Hepatocyte (in vitro differentiated cells): Measurements from ENCODE around the gene IRF6. TPM values are rescaled to one million over a fixed set of nuclear protein-coding genes. Genes with fewer than 3 reads are reported as not detected.
A peak's percentile ranks its signal among the peaks of the same experiment; 100 is the strongest.

Source experiments
- DNase-seq: peaks from one replicate; pipeline ENCODE4 v3.0.0-alpha.2; 2016; ENCODE audit warnings: low spot score
- H2AFZ ChIP-seq: fragments of 200-600 bp; sonication (generic); 2 replicates; pipeline ENCODE4 v1.6.0; 2016; ENCODE audit warnings: antibody characterized with exemption, mild to moderate bottlenecking
- H3K27ac ChIP-seq: fragments of 200-600 bp; sonication (generic); 2 replicates; pipeline ENCODE4 v1.5.1; 2016; ENCODE audit warnings: mild to moderate bottlenecking
- H3K27me3 ChIP-seq: fragments of 200-600 bp; sonication (generic); 2 replicates; pipeline ENCODE4 v1.6.1; 2016
- H3K36me3 ChIP-seq: fragments of 200-600 bp; sonication (generic); replicated peaks from 2 replicates; pipeline ENCODE4 v1.5.1; 2016; ENCODE audit warnings: low read depth; ENCODE audit not compliant: insufficient read depth
- H3K4me1 ChIP-seq: fragments of 200-600 bp; sonication (generic); 2 replicates; pipeline ENCODE4 v1.5.1; 2016; ENCODE audit warnings: mild to moderate bottlenecking, moderate library complexity; ENCODE audit not compliant: insufficient read depth
- H3K4me2 ChIP-seq: fragments of 200-600 bp; sonication (generic); 2 replicates; pipeline ENCODE4 v1.6.0; 2016
- H3K4me3 ChIP-seq: fragments of 200-600 bp; sonication (generic); 2 replicates; pipeline ENCODE4 v1.5.1; 2016; ENCODE audit warnings: mild to moderate bottlenecking
- H3K79me2 ChIP-seq: fragments of 200-600 bp; sonication (generic); 2 replicates; pipeline ENCODE4 v1.6.0; 2017; ENCODE audit warnings: mild to moderate bottlenecking
- H3K9me2 ChIP-seq: fragments of 200-600 bp; sonication (generic); replicated peaks from 2 replicates; pipeline ENCODE4 v1.6.0; 2017; ENCODE audit warnings: mild to moderate bottlenecking; ENCODE audit not compliant: insufficient read depth
- H3K9me3 ChIP-seq: fragments of 200-600 bp; sonication (generic); 2 replicates; pipeline ENCODE4 v1.5.1; 2016; ENCODE audit warnings: low read depth, mild to moderate bottlenecking
- H4K20me1 ChIP-seq: fragments of 200-600 bp; sonication (generic); 2 replicates; pipeline ENCODE4 v1.6.0; 2016; ENCODE audit warnings: mild to moderate bottlenecking; ENCODE audit not compliant: insufficient read depth, poor library complexity, severe bottlenecking
- EZH2 ChIP-seq: fragments of 200-600 bp; sonication (generic); IDR thresholded peaks from 2 replicates; pipeline ENCODE4 v1.6.1; 2016; ENCODE audit warnings: antibody characterized with exemption, mild to moderate bottlenecking, borderline replicate concordance
- EZH2phosphoT487 ChIP-seq: fragments of 200-600 bp; sonication (generic); IDR thresholded peaks from one replicate; pipeline ENCODE4 v1.6.1; 2018; ENCODE audit warnings: antibody characterized with exemption, mild to moderate bottlenecking, low read depth, moderate library complexity; ENCODE audit not compliant: unreplicated experiment, severe bottlenecking
- WGBS: methylation state at CpG from one replicate; pipeline ENCODE4 v1.1.6; 2016; ENCODE audit warnings: low lambda C conversion rate; ENCODE audit errors: missing lambda C conversion rate; 5-methylcytosine and 5-hydroxymethylcytosine counted together
- polyA plus RNA-seq: library from polyadenylated mRNA; unstranded; fragments of >200 nt; fragmentation: Nextera tagmentation; extraction: Ambion mirVana; gene quantifications from 2 replicates; pipeline ENCODE4 v1.2.1, GENCODE V29; 2016
- total RNA-seq: library from RNA; depleted of rRNA; stranded (reverse); fragments of >200 nt; gene quantifications from 2 replicates; pipeline ENCODE4 v1.2.3, GENCODE V29; 2014
- TF ChIP-seq, protein P1 (sequence below): fragments of 200-600 bp; sonication (generic); IDR thresholded peaks from 2 replicates; pipeline ENCODE4 v1.5.1; 2016; ENCODE audit warnings: antibody characterized with exemption, mild to moderate bottlenecking; ENCODE audit not compliant: poor library complexity

IRF6 gene
- total and polyA plus RNA-seq, 2 experiments from 2014 or later: 31.0 to 35.3 TPM

DNA sequence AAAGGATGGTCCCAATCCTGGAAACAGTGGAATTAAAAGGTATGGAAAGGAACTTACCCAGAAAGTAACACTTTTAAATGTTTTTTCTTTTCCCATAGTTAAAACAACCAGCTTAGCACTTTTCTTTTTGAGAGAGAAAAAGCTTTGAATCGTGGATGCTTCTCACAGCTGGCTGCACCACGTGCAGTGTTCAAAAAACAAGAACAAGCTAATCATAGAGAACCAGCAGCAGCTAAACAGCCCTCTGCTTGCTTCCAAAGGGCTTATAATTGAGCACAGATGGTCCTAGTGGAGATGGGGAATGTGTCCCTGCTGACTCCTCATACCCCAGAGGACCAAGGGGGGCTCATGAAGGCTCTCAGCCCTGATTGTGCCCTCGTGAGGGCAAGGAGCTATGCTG lies 48.3 kb upstream of the IRF6 start:
- Histone ChIP-seq H3K36me3 (peaks cover 3% of the 10 kb centered on the region), H3K4me3 (no peak overlapping the region), H3K9me2 (no peaks in the 10 kb centered on the region), H3K79me2 (no peaks in the 10 kb centered on the region), H3K4me1 (no peaks in the 10 kb centered on the region), H3K27me3 (no peaks in the 10 kb centered on the region), H4K20me1 (no peaks in the 10 kb centered on the region), H2AFZ (no peak overlapping the region), H3K4me2 (no peak overlapping the region), H3K27ac (no peak overlapping the region), H3K9me3 (no peaks in the 10 kb centered on the region)
- 84% methylated on average over 3 of the region's 3 CpGs for WGBS
- DNase-seq: no peak
- no peak for TF ChIP-seq EZH2phosphoT487
- TF ChIP-seq, protein P1, sequence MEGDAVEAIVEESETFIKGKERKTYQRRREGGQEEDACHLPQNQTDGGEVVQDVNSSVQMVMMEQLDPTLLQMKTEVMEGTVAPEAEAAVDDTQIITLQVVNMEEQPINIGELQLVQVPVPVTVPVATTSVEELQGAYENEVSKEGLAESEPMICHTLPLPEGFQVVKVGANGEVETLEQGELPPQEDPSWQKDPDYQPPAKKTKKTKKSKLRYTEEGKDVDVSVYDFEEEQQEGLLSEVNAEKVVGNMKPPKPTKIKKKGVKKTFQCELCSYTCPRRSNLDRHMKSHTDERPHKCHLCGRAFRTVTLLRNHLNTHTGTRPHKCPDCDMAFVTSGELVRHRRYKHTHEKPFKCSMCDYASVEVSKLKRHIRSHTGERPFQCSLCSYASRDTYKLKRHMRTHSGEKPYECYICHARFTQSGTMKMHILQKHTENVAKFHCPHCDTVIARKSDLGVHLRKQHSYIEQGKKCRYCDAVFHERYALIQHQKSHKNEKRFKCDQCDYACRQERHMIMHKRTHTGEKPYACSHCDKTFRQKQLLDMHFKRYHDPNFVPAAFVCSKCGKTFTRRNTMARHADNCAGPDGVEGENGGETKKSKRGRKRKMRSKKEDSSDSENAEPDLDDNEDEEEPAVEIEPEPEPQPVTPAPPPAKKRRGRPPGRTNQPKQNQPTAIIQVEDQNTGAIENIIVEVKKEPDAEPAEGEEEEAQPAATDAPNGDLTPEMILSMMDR: no peak
- TF ChIP-seq EZH2: no peak

DNA sequence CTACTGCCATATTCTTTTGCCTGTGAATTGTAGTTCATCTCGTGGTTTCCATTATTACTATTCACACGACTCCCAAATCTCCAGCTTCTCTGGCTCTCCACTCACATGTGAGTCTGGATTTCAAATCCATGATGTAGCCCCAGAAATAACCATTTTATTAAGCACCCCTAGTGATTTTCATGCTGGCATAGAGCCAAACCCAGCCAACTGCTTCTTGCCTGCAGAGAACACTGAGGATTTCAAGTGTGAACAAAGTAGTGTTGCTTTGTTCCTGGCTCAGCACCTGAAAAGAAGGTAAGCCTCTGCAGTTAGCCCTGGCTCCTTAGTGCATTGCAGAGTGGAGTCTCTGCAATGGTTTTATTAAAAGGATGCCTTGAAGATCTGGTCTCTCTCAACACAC lies 47.7 kb upstream of the IRF6 start:
- Histone ChIP-seq H3K4me3 (no peak overlapping the region), H3K4me2 (no peak overlapping the region), H3K27ac (no peak overlapping the region), H3K4me1 (no peaks in the 10 kb centered on the region), H3K9me3 (no peaks in the 10 kb centered on the region), H3K79me2 (no peaks in the 10 kb centered on the region), H3K27me3 (no peaks in the 10 kb centered on the region), H4K20me1 (no peaks in the 10 kb centered on the region), H3K36me3 (peaks cover 3% of the 10 kb centered on the region), H3K9me2 (no peaks in the 10 kb centered on the region), H2AFZ (no peak overlapping the region)
- WGBS: 97% methylated on average over 2 of the region's 2 CpGs
- no peak for DNase-seq
- TF ChIP-seq, protein P1: no peak
- TF ChIP-seq EZH2 (no peak), EZH2phosphoT487 (no peak)

DNA sequence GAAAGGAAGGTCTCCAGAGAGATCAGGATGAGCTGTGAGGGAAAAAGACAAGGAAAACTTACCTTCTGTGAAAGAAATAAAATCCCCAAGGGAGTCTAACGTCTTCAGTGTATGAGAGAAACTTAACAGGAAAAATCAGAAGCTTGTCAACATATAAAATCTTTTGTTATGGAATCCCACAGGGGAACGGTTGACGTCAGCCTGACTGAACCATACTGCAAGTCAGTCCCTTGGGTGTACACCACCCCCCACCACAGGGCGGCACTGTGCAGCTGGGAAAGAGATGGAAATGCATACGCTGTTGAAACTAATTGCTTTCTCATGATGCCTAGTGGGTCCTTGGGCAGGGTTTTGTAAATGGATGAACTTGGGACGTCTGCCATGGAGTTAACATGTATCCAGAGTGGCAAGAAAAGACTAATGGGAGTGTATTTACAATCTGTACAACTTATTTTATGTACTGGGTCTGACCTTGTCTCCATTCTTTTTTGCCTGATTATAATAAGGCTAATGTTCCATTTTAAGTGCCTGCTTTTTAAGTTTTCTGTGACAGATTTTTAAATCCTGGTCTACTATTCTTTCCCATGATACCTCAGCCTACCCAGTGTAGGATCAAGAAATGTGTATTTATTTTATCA lies 44.5 kb upstream of the IRF6 start:
- H2AFZ ChIP-seq: no peak overlapping the region
- 44% methylated on average over 6 of the region's 6 CpGs for WGBS
- peaks cover 2% of the 10 kb centered on the region for H3K79me2 ChIP-seq
- no peak overlapping the region for H3K27ac ChIP-seq
- DNase-seq: peak; percentile 68
- TF ChIP-seq EZH2 (no peak), EZH2phosphoT487 (no peak)
- TF ChIP-seq, protein P1: peak; percentile 57
- H3K4me1 ChIP-seq: no peaks in the 10 kb centered on the region
- H3K4me3 ChIP-seq: no peak overlapping the region
- H3K4me2 ChIP-seq: no peak overlapping the region
- H4K20me1 ChIP-seq: no peaks in the 10 kb centered on the region
- H3K9me3 ChIP-seq: no peaks in the 10 kb centered on the region
- peaks cover 3% of the 10 kb centered on the region for H3K36me3 ChIP-seq
- no peaks in the 10 kb centered on the region for H3K9me2 ChIP-seq
- no peaks in the 10 kb centered on the region for H3K27me3 ChIP-seq

DNA sequence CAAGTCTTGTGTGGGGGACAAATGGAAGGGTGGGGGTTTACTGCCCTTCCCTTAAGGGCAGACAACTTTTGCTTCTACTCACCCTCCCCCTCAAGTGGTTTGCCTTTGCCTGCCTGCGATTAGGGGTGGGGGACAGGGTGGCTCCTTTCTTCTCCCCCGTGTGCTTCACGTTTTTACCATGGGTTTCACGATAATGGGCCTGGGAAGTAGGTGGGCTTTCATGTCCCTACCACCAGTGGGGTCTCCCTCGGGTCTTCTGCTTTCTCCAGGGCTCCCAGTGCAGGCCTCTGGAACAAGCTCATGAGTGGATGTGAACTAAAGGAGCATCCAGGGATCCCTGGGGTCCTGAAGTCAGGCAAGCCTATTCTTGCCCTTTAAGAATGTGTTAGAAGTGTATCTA lies 43.4 kb upstream of the IRF6 start:
- no peaks in the 10 kb centered on the region for H3K9me2 ChIP-seq
- no peak for DNase-seq
- TF ChIP-seq, protein P1: no peak
- TF ChIP-seq EZH2phosphoT487 (no peak), EZH2 (no peak)
- no peak overlapping the region for H3K4me3 ChIP-seq
- no peaks in the 10 kb centered on the region for H3K4me1 ChIP-seq
- H3K36me3 ChIP-seq: peaks cover 3% of the 10 kb centered on the region
- H3K79me2 ChIP-seq: peaks cover 2% of the 10 kb centered on the region
- WGBS: 91% methylated on average over 5 of the region's 5 CpGs
- no peaks in the 10 kb centered on the region for H3K9me3 ChIP-seq
- H3K27me3 ChIP-seq: no peaks in the 10 kb centered on the region
- no peaks in the 10 kb centered on the region for H4K20me1 ChIP-seq
- no peak overlapping the region for H2AFZ ChIP-seq
- H3K27ac ChIP-seq: no peak overlapping the region
- H3K4me2 ChIP-seq: no peak overlapping the region
